H1 (cell line): ENCODE measurements around the gene CCDC183. TPM values are rescaled to one million over a fixed set of nuclear protein-coding genes. Genes with fewer than 3 reads are reported as not detected.

Source experiments
- CTCF ChIA-PET: fragments of 300-600 bp; sonication (Branson Sonifier 250); formaldehyde crosslinking; loops from one replicate; lab custom pipeline; 2021; ENCODE audit not compliant: partially characterized antibody; lab: Charles Lee
- POLR2A ChIA-PET: fragments of 300-600 bp; sonication (Branson Sonifier 250); formaldehyde crosslinking; loops from one replicate; lab custom pipeline; 2021; ENCODE audit warnings: inconsistent platforms; ENCODE audit not compliant: partially characterized antibody; lab: Charles Lee
- DNase-seq, 2 experiments: peaks; one replicate each; pipeline versions ENCODE4 v3.0.0 to v3.0.0-alpha.2; 2010 to 2022; ENCODE audit warnings: low spot score in 2 of 2, low read depth in 1 of 2, mixed read lengths in 1 of 2
- FAIRE-seq: peaks from 2 replicates; lab custom pipeline; 2011; peaks lifted over from hg19 to GRCh38; lab: Jason Lieb, UNC
- H2AFZ ChIP-seq: 2 replicates; pipeline ENCODE4 v1.8.1; 2012; ENCODE audit warnings: low read length, inconsistent platforms
- H2AK5ac ChIP-seq: 2 replicates; pipeline ENCODE4 v1.6.1; 2013; ENCODE audit warnings: low read depth, low read length
- H2BK120ac ChIP-seq: replicated peaks from 2 replicates; pipeline ENCODE3; 2013; ENCODE audit warnings: low read depth, low read length, inconsistent platforms
- H2BK12ac ChIP-seq: 2 replicates; pipeline ENCODE4 v1.6.1; 2013; ENCODE audit warnings: low read depth, low read length
- H2BK15ac ChIP-seq: 2 replicates; pipeline ENCODE4 v1.6.1; 2013; ENCODE audit warnings: low read length
- H2BK20ac ChIP-seq: 2 replicates; pipeline ENCODE4 v1.6.1; 2013; ENCODE audit warnings: low read length
- H2BK5ac ChIP-seq: 2 replicates; pipeline ENCODE4 v1.6.1; 2013; ENCODE audit warnings: low read depth, low read length
- H3K14ac ChIP-seq: 2 replicates; pipeline ENCODE4 v1.6.1; 2013; ENCODE audit warnings: inconsistent platforms; ENCODE audit not compliant: insufficient read length
- H3K18ac ChIP-seq: 2 replicates; pipeline ENCODE4 v1.6.1; 2013; ENCODE audit warnings: low read length; ENCODE audit errors: extremely low read depth
- H3K23ac ChIP-seq: 2 replicates; pipeline ENCODE4 v1.6.1; 2013; ENCODE audit warnings: inconsistent platforms; ENCODE audit not compliant: insufficient read length
- H3K23me2 ChIP-seq: 2 replicates; pipeline ENCODE4 v1.6.1; 2013; ENCODE audit warnings: low read depth, low read length
- H3K27ac ChIP-seq: 2 replicates; pipeline ENCODE4 v1.6.1; 2011; ENCODE audit warnings: low read depth, low read length, inconsistent platforms
- H3K27me3 ChIP-seq, 4 experiments: replicated peaks in 1 of 4; 1 replicate in 1 of 4; 2 replicates in 3 of 4; pipeline versions ENCODE4 v1.6.1 to v1.8.1; 2011 to 2013; ENCODE audit warnings: low read length in 3 of 4, mild to moderate bottlenecking in 3 of 4, inconsistent platforms in 2 of 4, mixed read lengths in 2 of 4, moderate library complexity in 1 of 4; ENCODE audit not compliant: control insufficient read depth in 3 of 4, insufficient read depth in 3 of 4; ENCODE audit errors: extremely low read depth in 1 of 4
- H3K36me3 ChIP-seq, 4 experiments: 2 replicates each; pipeline versions ENCODE4 v1.6.1 to v1.8.1; 2011 to 2013; ENCODE audit warnings: mild to moderate bottlenecking in 4 of 4, low read length in 3 of 4, moderate library complexity in 2 of 4, control low read depth in 1 of 4, inconsistent platforms in 1 of 4; ENCODE audit not compliant: insufficient read depth in 4 of 4, control insufficient read depth in 2 of 4
- H3K4ac ChIP-seq: replicated peaks from 2 replicates; pipeline ENCODE3; 2013; ENCODE audit warnings: low read length, low read depth, mixed read lengths, inconsistent platforms; ENCODE audit not compliant: insufficient read length
- H3K4me1 ChIP-seq, 4 experiments: replicated peaks in 1 of 4; 1 replicate in 1 of 4; 2 replicates in 3 of 4; pipeline versions ENCODE4 v1.6.1 to v1.8.1; 2011 to 2013; ENCODE audit warnings: low read length in 3 of 4, inconsistent platforms in 2 of 4, mixed read lengths in 1 of 4; ENCODE audit not compliant: insufficient read depth in 4 of 4, control insufficient read depth in 3 of 4
- H3K4me2 ChIP-seq, 2 experiments: 2 replicates each; pipeline versions ENCODE4 v1.6.1 to v1.8.1; 2011 to 2013; ENCODE audit warnings: low read depth in 2 of 2, low read length in 2 of 2, control low read depth in 1 of 2, inconsistent platforms in 1 of 2, mild to moderate bottlenecking in 1 of 2; ENCODE audit not compliant: insufficient read depth in 1 of 2
- H3K4me3 ChIP-seq, 4 experiments: fragments of 200-600, 300-600 bp in 1 of 4; sonication (generic), shearing (Covaris generic), sonication (Bioruptor Twin) in 1 of 4; 2 replicates each; pipeline versions ENCODE4 v1.5.1 to v1.8.1; 2011 to 2016; ENCODE audit warnings: low read length in 4 of 4, low read depth in 3 of 4, control low read depth in 2 of 4, inconsistent platforms in 2 of 4, mild to moderate bottlenecking in 2 of 4, mixed read lengths in 1 of 4, moderate library complexity in 1 of 4; ENCODE audit not compliant: insufficient read depth in 2 of 4; ENCODE audit errors: extremely low read depth in 1 of 4
- H3K56ac ChIP-seq: replicated peaks from 2 replicates; pipeline ENCODE3; 2013; ENCODE audit warnings: low read depth, mild to moderate bottlenecking, mixed read lengths, low read length, inconsistent platforms; ENCODE audit not compliant: insufficient read length
- H3K79me1 ChIP-seq: 2 replicates; pipeline ENCODE4 v1.6.1; 2013; ENCODE audit warnings: low read depth, low read length, control low read depth
- H3K79me2 ChIP-seq, 2 experiments: 2 replicates each; pipeline versions ENCODE4 v1.6.1 to v1.8.1; 2012 to 2013; ENCODE audit warnings: low read length in 2 of 2, mild to moderate bottlenecking in 2 of 2, inconsistent platforms in 1 of 2; ENCODE audit not compliant: insufficient read depth in 2 of 2, control insufficient read depth in 1 of 2
- H3K9ac ChIP-seq, 4 experiments: replicated peaks in 1 of 4; 1 replicate in 1 of 4; 2 replicates in 3 of 4; pipeline versions ENCODE4 v1.6.1 to v1.8.1; 2011 to 2013; ENCODE audit warnings: low read depth in 3 of 4, low read length in 3 of 4, control low read depth in 2 of 4, mild to moderate bottlenecking in 2 of 4, moderate library complexity in 2 of 4, inconsistent platforms in 1 of 4; ENCODE audit errors: extremely low read depth in 1 of 4
- H3K9me3 ChIP-seq, 2 experiments: 2 replicates each; pipeline versions ENCODE4 v1.6.1 to v1.8.1; 2012 to 2013; ENCODE audit warnings: mild to moderate bottlenecking in 2 of 2, moderate library complexity in 2 of 2, control low read depth in 1 of 2, inconsistent platforms in 1 of 2, low read depth in 1 of 2, low read length in 1 of 2, mixed read lengths in 1 of 2; ENCODE audit not compliant: insufficient read depth in 2 of 2
- H4K20me1 ChIP-seq, 2 experiments: replicated peaks in 1 of 2; 2 replicates each; pipeline versions ENCODE3 to v1.8.1; 2011 to 2013; ENCODE audit warnings: inconsistent platforms in 2 of 2, low read length in 2 of 2, mild to moderate bottlenecking in 1 of 2; ENCODE audit not compliant: insufficient read depth in 2 of 2, control insufficient read depth in 1 of 2
- H4K5ac ChIP-seq: 2 replicates; pipeline ENCODE4 v1.6.1; 2013; ENCODE audit warnings: low read length, low read depth, mixed read lengths, inconsistent platforms; ENCODE audit not compliant: insufficient read length
- H4K8ac ChIP-seq: 2 replicates; pipeline ENCODE4 v1.8.0; 2013; ENCODE audit warnings: mild to moderate bottlenecking, moderate library complexity, low read length, inconsistent platforms; ENCODE audit not compliant: insufficient read depth; ENCODE audit errors: extremely low read depth
- H4K91ac ChIP-seq: replicated peaks from 2 replicates; pipeline ENCODE3; 2013; ENCODE audit warnings: low read length, mixed read lengths, inconsistent platforms; ENCODE audit not compliant: insufficient read length
- JUND ChIP-seq: IDR thresholded peaks from 2 replicates; pipeline ENCODE4 v1.6.1; 2011; ENCODE audit warnings: mild to moderate bottlenecking, improper control_type of control experiment, low read length
- KDM4A ChIP-seq: IDR thresholded peaks from one replicate; pipeline ENCODE4 v1.7.1; 2012; ENCODE audit warnings: low read depth, mild to moderate bottlenecking, moderate library complexity, low read length, inconsistent platforms; ENCODE audit not compliant: severe bottlenecking
- WGBS, 2 experiments: shearing (Covaris generic) in 1 of 2; methylation state at CpG; one replicate each; pipeline versions ENCODE4 v1.1.6 to v1.1.7; 2013 to 2015; ENCODE audit warnings: low lambda C conversion rate in 2 of 2, mixed read lengths in 2 of 2, inconsistent platforms in 1 of 2, low coverage in 1 of 2, missing lambda C conversion rate in 1 of 2; ENCODE audit not compliant: insufficient replicate concordance in 2 of 2, insufficient coverage in 1 of 2, insufficient read length in 1 of 2; ENCODE audit errors: extremely low coverage in 1 of 2, missing lambda C conversion rate in 1 of 2; 5-methylcytosine and 5-hydroxymethylcytosine counted together
- polyA plus RNA-seq, 7 experiments: library from polyadenylated mRNA; depleted of rRNA in 3 of 7; stranded (reverse) in 5 of 7; unstranded in 2 of 7; fragments of >200 nt in 5 of 7; fragments of 200-250 nt in 2 of 7; gene quantifications; 1 replicate in 5 of 7; 2 replicates in 1 of 7; 4 replicates in 1 of 7; pipeline versions ENCODE4 v1.2.1 to v1.2.3, GENCODE V29; 2011 to 2013; ENCODE audit warnings: missing spikeins in 2 of 7, mixed read lengths in 2 of 7
- total RNA-seq: library from RNA; stranded (reverse); fragmentation: NEBNext Ultra II Directional; extraction: Animal tissue kit (Norgen Biotek cat#: 25700); gene quantifications from 2 replicates; pipeline ENCODE4 v1.2.1, GENCODE V29; 2021

Gene CCDC183
- total and polyA plus RNA-seq, 2 of the 8 experiments (the other 6 are each of a cell fraction or from before 2014, with no cell fraction given): 0.51 to 1.6 TPM

GRCh38 chr9:136831002-136831719, 35.0 kb downstream of the CCDC183 start:
- Histone ChIP-seq H2BK15ac (no peak overlapping the region), H3K23me2 (no peaks in the 10 kb centered on the region), H2BK5ac (no peak overlapping the region), H3K79me2 (no peaks in the 10 kb centered on the region), H2AK5ac (no peak overlapping the region), H3K79me1 (no peaks in the 10 kb centered on the region), H3K14ac (no peak overlapping the region), H2BK12ac (no peak overlapping the region), H3K27me3 (no peaks in the 10 kb centered on the region), H3K4me3 (no peak overlapping the region), H4K5ac (no peak overlapping the region), H3K9ac (no peak overlapping the region), H3K27ac (no peak overlapping the region), H2BK20ac (no peak overlapping the region), H3K18ac (no peak overlapping the region), H2BK120ac (no peak overlapping the region), H4K20me1 (peaks cover 3 to 19% of the 10 kb centered on the region in 2 experiments), H3K36me3 (peaks cover 15 to 44% (median 36%) of the 10 kb centered on the region in 4 experiments), H3K4me1 (no peaks in the 10 kb centered on the region), H3K9me3 (no peaks in the 10 kb centered on the region), H3K4me2 (no peak overlapping the region), H3K23ac (no peak overlapping the region), H3K4ac (no peak overlapping the region), H3K56ac (no peak overlapping the region), H4K91ac (no peak overlapping the region), H4K8ac (peak overlapping the region; percentile 25; the same call in 1 of the 2 replicates), H2AFZ (no peak overlapping the region)
- TF ChIP-seq JUND (no peak), KDM4A (no peak)
- ChIA-PET CTCF (interaction anchor here (0.6 to 9.0 kb wide), 4 partner anchors 11 to 75 kb away, joined by 3 to 55 read pairs (median 3); partner anchors contain the start of gene AJM1), POLR2A (interaction anchor here (0.8 to 20.5 kb wide), 5 partner anchors 9 to 26 kb away, joined by 3 to 248 read pairs (median 4); partner anchors contain the start of genes MAMDC4 and RABL6)
- FAIRE-seq (no peak), DNase-seq (no peak)
- 93% methylated on average over 29 of the region's 30 CpGs; no CpG with 5 or more reads in 1 of the 2 experiments for WGBS, 2 experiments
